T47D (cell line): ENCODE results near the gene ZNF367.
"Not testable (repeated sequence)": the region's sequence is repeated elsewhere in the genome, so short reads cannot be mapped to it uniquely, and the experiment has no call there.

ENCODE experiments used
- DNase-seq, 2 experiments: peaks; one replicate each; pipeline versions ENCODE4 v3.0.0 to v3.0.0-alpha.2; 2011 to 2012; ENCODE audit warnings: low read depth in 1 of 2, low spot score in 1 of 2
- JUND ChIP-seq: IDR thresholded peaks from 2 replicates; pipeline ENCODE4 v1.6.1; 2012; ENCODE audit warnings: low read depth
- in situ Hi-C: cut with HindIII; loops from 2 replicates; pipeline ENCODE4 v1.10.0; 2016; ENCODE audit warnings: low sequenced_read_pairs, low pct_unique_long_range_greater_than_20kb

Gene ZNF367

DNA sequence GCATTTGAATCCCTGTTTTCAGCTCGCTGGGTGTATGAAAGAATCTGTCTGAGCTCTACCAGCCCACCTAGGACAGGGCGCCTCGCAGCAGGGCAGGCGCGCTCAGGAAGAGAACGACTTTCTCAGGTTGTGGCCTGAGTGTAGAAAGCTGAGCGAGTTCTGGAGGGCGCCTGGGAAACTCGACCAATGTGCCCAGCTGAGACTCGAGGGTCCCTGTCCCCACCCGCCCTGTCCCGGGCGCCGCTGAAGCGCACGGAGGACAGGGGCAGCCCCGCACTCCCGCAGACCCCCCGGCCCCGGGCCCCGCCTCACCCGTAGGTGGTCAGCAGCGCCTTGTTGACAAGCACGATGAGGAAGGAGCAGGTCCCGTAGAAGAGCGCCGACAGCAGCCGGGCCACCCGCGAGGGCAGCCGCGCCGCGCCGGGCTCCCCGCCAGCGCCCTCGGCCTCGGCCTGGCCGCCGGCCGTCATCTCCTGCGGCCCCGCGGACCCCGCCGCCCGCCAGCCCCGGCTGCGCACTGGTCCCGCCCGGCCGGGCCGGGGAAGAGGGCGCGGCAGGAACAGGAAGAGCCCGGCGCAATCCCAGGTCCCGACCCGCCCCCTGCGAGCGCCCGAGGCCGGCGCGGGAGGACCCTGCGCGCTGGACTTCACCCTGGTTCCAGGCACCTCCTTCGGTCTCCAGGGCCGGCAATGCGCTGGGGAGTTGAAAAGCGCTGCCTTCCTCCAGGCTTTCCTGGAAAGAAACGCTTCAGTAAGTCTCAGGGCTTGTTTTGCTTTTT lies 34.8 kb downstream of the ZNF367 start, which contains the start of gene SLC35D2:
TSS of gene SLC35D2 (minus strand) at position 547 of the 778 bp plus-strand sequence. CDS start at position 470, 77 bp downstream.
- no peak for TF ChIP-seq JUND
- DNase-seq, result peak; percentile 55 to 56
- in situ Hi-C loops, result no loop called here

DNA sequence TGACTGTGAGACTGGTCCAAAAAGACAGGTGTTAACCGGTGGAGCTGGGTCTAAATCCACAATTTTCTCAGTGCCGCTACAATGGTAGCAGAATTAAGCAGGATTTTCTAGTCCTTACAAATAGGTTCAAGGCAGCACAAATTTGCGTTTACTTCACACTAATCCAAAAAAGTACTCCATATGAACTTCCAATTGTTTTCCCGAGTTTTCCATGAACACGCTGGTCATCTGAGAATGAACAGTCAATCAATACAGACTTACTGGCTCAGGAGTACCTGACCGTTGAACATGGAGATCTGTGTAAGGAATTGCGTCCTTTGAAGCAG lies 35.4 kb downstream of the ZNF367 start:
- no peak for TF ChIP-seq JUND
- in situ Hi-C loops, result no loop called here
- DNase-seq, result no peak

GRCh38 chr9:96382175-96382574 lies 36.0 kb downstream of the ZNF367 start:
- DNase-seq, result no peak
- in situ Hi-C loops, result no loop called here
- no peak for TF ChIP-seq JUND

- in situ Hi-C loops, result no loop called here
- no peak for TF ChIP-seq JUND
- DNase-seq, result no peak
These were observed 36.5 kb downstream of the ZNF367 start for GRCh38 chr9:96381696-96382095.

- no peak for TF ChIP-seq JUND
- no peak for DNase-seq
- in situ Hi-C loops, result no loop called here
These were observed 37.0 kb downstream of the ZNF367 start for GRCh38 chr9:96381125-96381524.

DNA sequence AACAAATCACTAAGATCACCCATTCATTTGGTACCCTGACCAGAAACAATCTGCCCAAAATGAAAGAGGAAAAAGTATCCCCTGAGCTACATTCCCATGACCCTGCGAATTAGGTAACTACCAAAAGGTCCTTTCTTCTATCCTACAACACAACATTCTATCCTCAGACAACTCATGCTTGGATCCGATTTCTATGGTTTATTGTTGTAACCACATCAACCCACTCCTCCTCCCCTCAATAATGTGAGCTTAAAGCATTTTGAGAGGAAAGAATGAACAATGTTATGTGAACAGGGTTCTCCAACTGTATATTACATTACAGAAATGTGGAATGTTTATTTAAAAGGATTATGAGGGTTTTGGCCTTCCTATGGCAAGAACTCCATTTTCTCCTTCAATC lies 38.7 kb downstream of the ZNF367 start:
- no peak for DNase-seq
- in situ Hi-C loops, result no loop called here
- no peak for TF ChIP-seq JUND

- no peak for TF ChIP-seq JUND
- in situ Hi-C loops, result no loop called here
- no peak for DNase-seq
These were observed 40.0 kb downstream of the ZNF367 start for GRCh38 chr9:96378187-96378586.

GRCh38 chr9:96376891-96377874 lies 41.0 kb downstream of the ZNF367 start:
- TF ChIP-seq JUND, result no peak
- peak in 1 of 2 experiments; percentile 28 for DNase-seq
- in situ Hi-C loops, result no loop called here

DNA sequence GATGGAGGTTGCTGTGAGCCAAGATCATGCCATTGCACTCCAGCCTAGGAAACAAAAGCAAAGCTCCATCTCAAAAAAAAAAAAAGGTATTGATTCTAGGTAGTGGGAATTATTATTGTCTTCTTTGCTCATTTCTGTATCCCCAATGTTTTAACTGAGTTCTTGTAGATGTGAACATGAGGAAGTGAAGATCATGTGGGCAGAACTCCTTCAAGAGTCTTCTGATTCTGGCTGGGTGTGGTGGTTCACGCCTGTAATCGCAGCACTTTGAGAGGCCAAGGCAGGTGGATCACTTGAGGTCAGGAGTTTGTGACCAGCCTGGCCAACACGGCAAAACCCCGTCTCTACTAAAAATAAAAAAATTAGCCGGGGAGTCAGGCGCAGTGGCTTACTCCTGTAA lies 42.7 kb downstream of the ZNF367 start:
- DNase-seq, in situ Hi-C loops: not testable (repeated sequence)

- in situ Hi-C loops, result no loop called here
- TF ChIP-seq JUND, result no peak
- no peak for DNase-seq
These were observed 50.2 kb downstream of the ZNF367 start for GRCh38 chr9:96367943-96368342.

DNA sequence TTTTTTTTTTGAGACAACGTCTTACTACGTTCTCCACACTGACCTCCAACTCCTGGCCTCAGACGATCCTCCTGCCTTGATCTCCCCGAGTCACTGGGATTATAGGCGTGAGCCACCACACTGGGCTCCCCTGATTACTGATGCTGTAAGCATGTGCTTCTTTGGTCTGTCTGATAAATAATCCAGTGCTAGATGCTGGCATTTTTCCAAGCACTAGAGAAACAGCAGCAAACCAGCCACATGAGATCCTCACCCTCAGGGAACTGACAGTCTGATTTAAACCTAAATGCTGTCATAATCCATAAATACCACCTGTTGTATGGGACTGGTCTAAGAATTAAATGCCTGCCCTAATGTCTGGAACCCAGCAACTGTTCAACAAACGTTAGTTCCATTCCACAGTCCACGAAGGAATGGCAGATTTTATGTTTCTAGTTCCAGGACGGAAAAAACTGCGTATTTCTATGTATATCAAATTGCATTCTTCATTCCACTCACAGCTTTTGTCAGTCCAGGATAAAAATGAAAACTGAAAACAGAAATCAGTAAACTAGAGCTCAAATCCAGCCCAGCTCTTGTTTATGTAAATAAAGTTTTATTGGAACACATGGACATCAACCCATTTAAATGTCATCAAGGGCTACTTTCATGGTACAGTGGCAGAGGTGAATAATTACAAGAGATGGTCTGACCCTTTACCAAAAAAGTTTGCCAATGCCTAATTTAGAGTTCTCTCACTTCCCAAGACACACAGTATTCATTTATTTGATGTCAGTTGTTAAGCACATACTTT lies 54.8 kb downstream of the ZNF367 start:
- in situ Hi-C loops, result no loop called here
- no peak for TF ChIP-seq JUND
- DNase-seq, result no peak

- in situ Hi-C loops, result not testable (repeated sequence)
These were observed 56.1 kb downstream of the ZNF367 start for GRCh38 chr9:96362119-96362518.

More at GRCh38 chr9:96362119-96362518, 56.1 kb downstream of the ZNF367 start:
- DNase-seq, result not testable (repeated sequence)
